HepG2 (cell line): ENCODE measurements around the gene RAB17. TPM values are rescaled to one million over a fixed set of nuclear protein-coding genes. Genes with fewer than 3 reads are reported as not detected.

Source experiments
- ESRRA ChIP-seq: sonication (generic); formaldehyde crosslinking; IDR thresholded peaks from 2 replicates; pipeline ENCODE4 v1.5.1; 2020; ENCODE audit warnings: mild to moderate bottlenecking, low read depth, missing genetic modification reagents
- GLI4 ChIP-seq: sonication (generic); formaldehyde crosslinking; IDR thresholded peaks from 2 replicates; pipeline ENCODE4 v1.5.1; 2020; ENCODE audit warnings: missing genetic modification reagents, mild to moderate bottlenecking, moderate library complexity, borderline replicate concordance
- IKZF5 ChIP-seq: IDR thresholded peaks from 2 replicates; pipeline ENCODE4 v1.6.1; 2018; ENCODE audit warnings: missing genetic modification reagents, mild to moderate bottlenecking, missing compliant biosample characterization
- JDP2 ChIP-seq: sonication (generic); formaldehyde crosslinking; IDR thresholded peaks from 2 replicates; pipeline ENCODE4 v1.8.1; 2022; ENCODE audit warnings: missing genetic modification reagents, borderline replicate concordance
- KDM5B ChIP-seq: sonication (generic); formaldehyde crosslinking; IDR thresholded peaks from 2 replicates; pipeline ENCODE4 v1.4.0; 2020; ENCODE audit warnings: missing genetic modification reagents, mild to moderate bottlenecking, borderline replicate concordance
- MATR3 ChIP-seq: sonication (generic); formaldehyde crosslinking; IDR thresholded peaks from 2 replicates; pipeline ENCODE4 v1.4.0; 2020; ENCODE audit warnings: missing genetic modification reagents
- MED8 ChIP-seq: sonication (generic); formaldehyde crosslinking; IDR thresholded peaks from 2 replicates; pipeline ENCODE4 v1.8.1; 2023; ENCODE audit warnings: mild to moderate bottlenecking, missing genetic modification reagents; ENCODE audit not compliant: insufficient replicate concordance
- MIXL1 ChIP-seq: IDR thresholded peaks from 2 replicates; pipeline ENCODE4 v1.6.1; 2016
- PLRG1 ChIP-seq: fragments of 450-650 bp; conservative IDR thresholded peaks from 2 replicates; pipeline ENCODE4 v1.6.1; 2016
- POLR2AphosphoS5 ChIP-seq: IDR thresholded peaks from 2 replicates; pipeline ENCODE4 v1.6.1; 2012; ENCODE audit warnings: low read depth, low read length
- REXO4 ChIP-seq: sonication (generic); formaldehyde crosslinking; IDR thresholded peaks from 2 replicates; pipeline ENCODE4 v1.8.0; 2022; ENCODE audit warnings: missing genetic modification reagents, mild to moderate bottlenecking, borderline replicate concordance
- SAP130 ChIP-seq: IDR thresholded peaks from 2 replicates; pipeline ENCODE4 v1.6.1; 2016; ENCODE audit warnings: low read depth
- SATB2 ChIP-seq: sonication (generic); formaldehyde crosslinking; IDR thresholded peaks from 2 replicates; pipeline ENCODE4 v1.5.0; 2020; ENCODE audit warnings: missing genetic modification reagents
- SKIL ChIP-seq: sonication (generic); formaldehyde crosslinking; IDR thresholded peaks from 2 replicates; pipeline ENCODE4 v1.8.0; 2022; ENCODE audit warnings: missing genetic modification reagents, mild to moderate bottlenecking, moderate library complexity, borderline replicate concordance
- SPEN ChIP-seq: sonication (generic); formaldehyde crosslinking; IDR thresholded peaks from 2 replicates; pipeline ENCODE4 v1.5.1; 2020; ENCODE audit warnings: low read depth, mild to moderate bottlenecking, missing genetic modification reagents
- TMF1 ChIP-seq: sonication (generic); formaldehyde crosslinking; IDR thresholded peaks from 2 replicates; pipeline ENCODE4 v1.8.1; 2022; ENCODE audit warnings: low read depth, missing genetic modification reagents
- U2AF2 ChIP-seq: fragments of 200-400 bp; formaldehyde crosslinking; IDR thresholded peaks from 2 replicates; pipeline ENCODE4 v1.6.1; 2017; ENCODE audit warnings: low read depth, mild to moderate bottlenecking, low read length
- ZFY ChIP-seq: sonication (generic); formaldehyde crosslinking; IDR thresholded peaks from 2 replicates; pipeline ENCODE4 v1.4.0; 2020; ENCODE audit warnings: missing genetic modification reagents
- ZNF263 ChIP-seq: sonication (generic); formaldehyde crosslinking; IDR thresholded peaks from 2 replicates; pipeline ENCODE4 v1.4.0; 2020; ENCODE audit warnings: missing genetic modification reagents
- ZNF292 ChIP-seq: sonication (generic); formaldehyde crosslinking; IDR thresholded peaks from 2 replicates; pipeline ENCODE4 v1.8.1; 2022; ENCODE audit warnings: mild to moderate bottlenecking, low read depth, missing genetic modification reagents, borderline replicate concordance
- ZNF343 ChIP-seq: sonication (generic); formaldehyde crosslinking; IDR thresholded peaks from 2 replicates; pipeline ENCODE4 v1.4.0; 2020; ENCODE audit warnings: mild to moderate bottlenecking, missing genetic modification reagents
- ZNF629 ChIP-seq: sonication (generic); formaldehyde crosslinking; conservative IDR thresholded peaks from 2 replicates; pipeline ENCODE4 v1.5.0; 2020; ENCODE audit warnings: missing genetic modification reagents
- ZNF747 ChIP-seq: sonication (generic); formaldehyde crosslinking; IDR thresholded peaks from 2 replicates; pipeline ENCODE4 v1.8.1; 2023; ENCODE audit warnings: missing genetic modification reagents, mild to moderate bottlenecking, borderline replicate concordance
- ZNF766 ChIP-seq: sonication (generic); formaldehyde crosslinking; IDR thresholded peaks from 2 replicates; pipeline ENCODE4 v1.5.0; 2020; ENCODE audit warnings: missing genetic modification reagents, borderline replicate concordance
- ZNF816 ChIP-seq: sonication (generic); formaldehyde crosslinking; IDR thresholded peaks from 2 replicates; pipeline ENCODE4 v1.8.0; 2022; ENCODE audit warnings: missing genetic modification reagents, mild to moderate bottlenecking, borderline replicate concordance
- ZNF878 ChIP-seq: sonication (generic); formaldehyde crosslinking; IDR thresholded peaks from 2 replicates; pipeline ENCODE4 v1.8.1; 2023; ENCODE audit warnings: mild to moderate bottlenecking, missing genetic modification reagents, moderate library complexity
- polyA plus RNA-seq, 8 experiments: library from polyadenylated mRNA; depleted of rRNA in 3 of 8; stranded (reverse) in 7 of 8; unstranded in 1 of 8; fragments of >200 nt; fragmentation: Illumina TruSeq in 4 of 8; extraction: Trizol in 4 of 8; gene quantifications; 2 replicates each; pipeline versions ENCODE4 v1.2.1 to v1.2.3, GENCODE V29; 2011 to 2016; ENCODE audit warnings: low read depth in 4 of 8, missing spikeins in 1 of 8, mixed read lengths in 1 of 8; ENCODE audit not compliant: insufficient read depth in 1 of 8
- total RNA-seq, 5 experiments: library from RNA; depleted of rRNA; stranded (reverse); fragments of >200 nt; fragmentation: Illumina TruSeq; extraction: Trizol; gene quantifications; 2 replicates each; pipeline ENCODE4 v1.2.3, GENCODE V29; 2016; ENCODE audit warnings: low read depth in 1 of 5
- TF ChIP-seq, protein P1 (sequence below): sonication (generic); formaldehyde crosslinking; IDR thresholded peaks from 2 replicates; pipeline ENCODE4 v1.5.0; 2020; ENCODE audit warnings: missing genetic modification reagents, mild to moderate bottlenecking, borderline replicate concordance

RAB17 gene
- total and polyA plus RNA-seq, 2 of the 13 experiments (the other 11 are each of a cell fraction or from before 2014, with no cell fraction given), result 68.0 to 124 TPM

- TF ChIP-seq ZNF766 (CRISPR knock-in tag) (peak; percentile 87), SKIL (CRISPR knock-in tag) (peak; percentile 97), ZNF747 (CRISPR knock-in tag) (peak; percentile 98), PLRG1 (no peak), MIXL1 (CRISPR knock-in tag) (peak; percentile 54; the same call in 1 of the 2 replicates), REXO4 (CRISPR knock-in tag) (no peak), MATR3 (CRISPR knock-in tag) (no peak), U2AF2 (0 out of 2 replicates have a peak, but pooled peaks have one; percentile 51), TMF1 (CRISPR knock-in tag) (peak; percentile 57), SPEN (peak; percentile 97), ZNF816 (peak; percentile 94; the same call in 1 of the 2 replicates), ZNF292 (CRISPR knock-in tag) (peak; percentile 94; the same call in 1 of the 2 replicates), ZFY (CRISPR knock-in tag) (peak; percentile 22; the same call in 1 of the 2 replicates), ZNF878 (CRISPR knock-in tag) (peak; percentile 62; the same call in 1 of the 2 replicates), MED8 (CRISPR knock-in tag) (peak; percentile 96), IKZF5 (peak; percentile 86), JDP2 (peak; percentile 64; the same call in 1 of the 2 replicates), GLI4 (peak; percentile 71; the same call in 1 of the 2 replicates), ZNF263 (CRISPR knock-in tag) (peak; percentile 95), POLR2AphosphoS5 (peak; percentile 64), ESRRA (CRISPR knock-in tag) (peak; percentile 100), KDM5B (CRISPR knock-in tag) (peak; percentile 96), SATB2 (CRISPR knock-in tag) (0 out of 2 replicates have a peak, but pooled peaks have one; percentile 25), ZNF629 (CRISPR knock-in tag) (peak; percentile 77), SAP130 (CRISPR knock-in tag) (peak; percentile 95), ZNF343 (CRISPR knock-in tag) (0 out of 2 replicates have a peak, but pooled peaks have one; percentile 15)
- TF ChIP-seq, protein P1, sequence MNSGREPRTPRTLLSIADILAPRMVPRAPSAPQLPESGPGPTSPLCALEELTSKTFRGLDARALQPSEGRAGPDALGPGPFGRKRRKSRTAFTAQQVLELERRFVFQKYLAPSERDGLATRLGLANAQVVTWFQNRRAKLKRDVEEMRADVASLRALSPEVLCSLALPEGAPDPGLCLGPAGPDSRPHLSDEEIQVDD (CRISPR knock-in tag), result peak; percentile 54; the same call in 1 of the 2 replicates
Observed at GRCh38 chr2:237590272-237591140, at the start of gene RAB17 (continued).
